SK-N-MC (cell line): ENCODE measurements around the gene OSTM1.

ENCODE experiments used
- EZH2 ChIP-seq: fragments of 200-600 bp; sonication (generic); IDR thresholded peaks from one replicate; pipeline ENCODE4 v1.6.1; 2017; ENCODE audit warnings: antibody characterized with exemption
- FOXP2 ChIP-seq: optimal IDR thresholded peaks from 2 replicates; pipeline ENCODE3; 2011; ENCODE audit warnings: mild to moderate bottlenecking, moderate library complexity; ENCODE audit not compliant: insufficient read depth; ENCODE audit errors: extremely low read length, control extremely low read depth
- POLR2AphosphoS5 ChIP-seq: IDR thresholded peaks from 2 replicates; pipeline ENCODE4 v1.6.1; 2012; ENCODE audit warnings: mild to moderate bottlenecking, low read depth, low read length, borderline replicate concordance

DNA sequence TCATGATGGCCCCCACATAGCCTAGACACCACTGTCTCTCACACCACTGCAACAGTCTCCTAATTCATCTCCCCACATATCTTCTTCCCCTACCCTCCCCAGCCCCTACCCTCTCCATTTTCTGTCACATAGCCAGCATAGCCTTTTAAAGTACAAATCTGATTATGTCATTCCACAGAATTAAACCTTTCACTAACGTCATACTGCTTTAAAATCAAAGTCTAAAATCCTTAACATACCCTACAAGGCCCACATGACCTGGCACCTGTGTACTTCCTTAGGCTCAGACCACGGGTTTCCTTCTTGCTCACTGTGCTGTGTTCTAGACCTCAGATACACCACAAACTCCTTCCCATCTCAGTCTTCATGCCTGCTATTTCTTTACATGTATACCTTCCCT is 5.9 kb downstream of the OSTM1 start:
- TF ChIP-seq EZH2 (no peak), POLR2AphosphoS5 (no peak), FOXP2 (no peak)
